PC-9 (cell line): ENCODE measurements around the gene EYA2. TPM values are rescaled to one million over a fixed set of nuclear protein-coding genes. Genes with fewer than 3 reads are reported as not detected.

Experiments
- BruUV-seq: library from RNA; stranded (reverse); fragments of 400-500 nt; replicated peaks from 2 replicates; lab custom pipeline; 2021; lab: Mats Ljungman, UMichigan
- CTCF ChIA-PET: fragments of 300-600 bp; sonication (Branson Sonifier 250); formaldehyde crosslinking; loops from one replicate; lab custom pipeline; 2022; ENCODE audit warnings: antibody characterized with exemption; lab: Charles Lee
- POLR2A ChIA-PET: fragments of 300-600 bp; sonication (Branson Sonifier 250); formaldehyde crosslinking; loops from one replicate; lab custom pipeline; 2022; ENCODE audit warnings: antibody characterized with exemption; ENCODE audit not compliant: unreplicated experiment; lab: Charles Lee
- DNase-seq, 2 experiments: peaks; one replicate each; pipeline versions ENCODE4 v3.0.0 to v3.0.0-alpha.2; 2015 to 2022; ENCODE audit warnings: mixed read lengths in 1 of 2
- H2AFZ ChIP-seq: fragments of 200-600 bp; sonication (generic); 2 replicates; pipeline ENCODE4 v1.8.1; 2017; ENCODE audit warnings: antibody characterized with exemption
- H3F3A ChIP-seq: fragments of 200-600 bp; sonication (generic); 2 replicates; pipeline ENCODE4 v1.8.1; 2017; ENCODE audit warnings: antibody characterized with exemption, mild to moderate bottlenecking, low read depth; ENCODE audit not compliant: insufficient read depth
- H3K27ac ChIP-seq: fragments of 200-600 bp; sonication (generic); 2 replicates; pipeline ENCODE4 v1.6.1; 2016; ENCODE audit warnings: mixed run types
- H3K27me3 ChIP-seq: fragments of 200-600 bp; sonication (generic); 2 replicates; pipeline ENCODE4 v1.6.1; 2016; ENCODE audit warnings: low read depth, mixed run types; ENCODE audit not compliant: insufficient read depth
- H3K36me3 ChIP-seq: fragments of 200-600 bp; sonication (generic); 2 replicates; pipeline ENCODE4 v1.6.1; 2016; ENCODE audit warnings: low read depth, mixed run types
- H3K4me1 ChIP-seq: fragments of 200-600 bp; sonication (generic); replicated peaks from 2 replicates; pipeline ENCODE4 v1.6.1; 2016; ENCODE audit warnings: mixed run types; ENCODE audit not compliant: insufficient read depth
- H3K4me2 ChIP-seq: fragments of 200-600 bp; sonication (generic); 2 replicates; pipeline ENCODE4 v1.6.1; 2017; ENCODE audit warnings: mixed run types
- H3K4me3 ChIP-seq: fragments of 200-600 bp; sonication (generic); 2 replicates; pipeline ENCODE4 v1.6.1; 2016; ENCODE audit warnings: mixed run types
- H3K79me2 ChIP-seq: fragments of 200-600 bp; sonication (generic); 2 replicates; pipeline ENCODE4 v1.6.1; 2017; ENCODE audit warnings: low read depth, mixed run types
- H3K9me2 ChIP-seq: fragments of 200-600 bp; sonication (generic); 2 replicates; pipeline ENCODE4 v1.8.1; 2017; ENCODE audit warnings: mild to moderate bottlenecking; ENCODE audit not compliant: insufficient read depth
- H3K9me3 ChIP-seq: fragments of 200-600 bp; sonication (generic); 2 replicates; pipeline ENCODE4 v1.8.1; 2016; ENCODE audit warnings: low read depth; ENCODE audit not compliant: insufficient read depth
- H4K20me1 ChIP-seq: fragments of 200-600 bp; sonication (generic); 2 replicates; pipeline ENCODE4 v1.8.1; 2017; ENCODE audit not compliant: insufficient read depth
- CTCF ChIP-seq: fragments of 200-600 bp; sonication (generic); conservative IDR thresholded peaks from 2 replicates; pipeline ENCODE4 v1.6.1; 2017; ENCODE audit warnings: mixed run types, antibody characterized with exemption, mild to moderate bottlenecking, moderate library complexity
- EZH2 ChIP-seq: fragments of 200-600 bp; sonication (generic); IDR thresholded peaks from 2 replicates; pipeline ENCODE4 v1.8.0; 2017; ENCODE audit warnings: antibody characterized with exemption, low read depth
- intact Hi-C: fragments of 100-400 bp; cut with micrococcal nuclease; formaldehyde crosslinking; loops from one replicate; pipeline ENCODE4 v1.10.0; 2022; ENCODE audit not compliant: unreplicated experiment
- total RNA-seq: library from RNA; stranded (reverse); gene quantifications from 2 replicates; pipeline ENCODE4 v1.2.3, GENCODE V29; 2021

Gene EYA2
- total RNA-seq, 1 experiment from 2014 or later, result not detected

- no peaks in the 10 kb centered on the region for H3K4me1 ChIP-seq
- no peak for TF ChIP-seq CTCF
- no peak for TF ChIP-seq EZH2
- H3K9me2 ChIP-seq, result no peaks in the 10 kb centered on the region; the same call in 1 of the 2 replicates
- no peak overlapping the region for H3K4me2 ChIP-seq
- ChIA-PET CTCF (interaction anchor here (0.6 kb wide), 1 partner anchor 375 kb away, joined by 12 read pairs; no protein-coding TSS in a partner anchor), POLR2A (no interaction called here)
- no peak overlapping the region for H3K27ac ChIP-seq
- intact Hi-C loops, result no loop called here
- H3K36me3 ChIP-seq, result no peaks in the 10 kb centered on the region
- no peak for DNase-seq
- no peaks in the 10 kb centered on the region for H3K9me3 ChIP-seq
- no TSS peak for BruUV-seq
- H3K79me2 ChIP-seq, result no peaks in the 10 kb centered on the region
- H3K4me3 ChIP-seq, result no peak overlapping the region
- H3K27me3 ChIP-seq, result no peaks in the 10 kb centered on the region
- H2AFZ ChIP-seq, result no peak overlapping the region
- H4K20me1 ChIP-seq, result no peaks in the 10 kb centered on the region
- no peaks in the 10 kb centered on the region for H3F3A ChIP-seq
Measured at GRCh38 chr20:46857061-46857831, 37.4 kb upstream of the EYA2 start.

- ChIA-PET POLR2A (no interaction called here), CTCF (no interaction called here)
- H3K9me2 ChIP-seq, result no peaks in the 10 kb centered on the region; the same call in 1 of the 2 replicates
- H3K27me3 ChIP-seq, result peaks cover 14% of the 10 kb centered on the region; the same call in 1 of the 2 replicates
- no peak for DNase-seq
- H3F3A ChIP-seq, result no peaks in the 10 kb centered on the region
- no peak overlapping the region for H3K4me3 ChIP-seq
- H3K27ac ChIP-seq, result no peak overlapping the region
- TF ChIP-seq CTCF, result no peak
- no peak for TF ChIP-seq EZH2
- H4K20me1 ChIP-seq, result no peaks in the 10 kb centered on the region
- H3K4me2 ChIP-seq, result no peak overlapping the region
- BruUV-seq, result no TSS peak
- intact Hi-C loops, result no loop called here
- H3K36me3 ChIP-seq, result no peaks in the 10 kb centered on the region
- no peaks in the 10 kb centered on the region for H3K4me1 ChIP-seq
- peaks cover 7% of the 10 kb centered on the region; the same call in 1 of the 2 replicates for H3K9me3 ChIP-seq
- no peaks in the 10 kb centered on the region for H3K79me2 ChIP-seq
- H2AFZ ChIP-seq, result no peak overlapping the region
Measured at GRCh38 chr20:46865824-46866223, 28.8 kb upstream of the EYA2 start.

GRCh38 chr20:46870041-46870440 lies 24.6 kb upstream of the EYA2 start:
- Histone ChIP-seq H3K27ac (no peak overlapping the region), H3K9me3 (peaks cover 7% of the 10 kb centered on the region; the same call in 1 of the 2 replicates), H3K4me1 (no peaks in the 10 kb centered on the region), H3K27me3 (peaks cover 8% of the 10 kb centered on the region; the same call in 1 of the 2 replicates), H3F3A (no peaks in the 10 kb centered on the region), H3K36me3 (no peaks in the 10 kb centered on the region), H3K4me3 (no peak overlapping the region), H3K79me2 (no peaks in the 10 kb centered on the region), H3K4me2 (no peak overlapping the region), H4K20me1 (no peaks in the 10 kb centered on the region), H3K9me2 (no peaks in the 10 kb centered on the region), H2AFZ (no peak overlapping the region)
- intact Hi-C loops, result no loop called here
- BruUV-seq, result no TSS peak
- DNase-seq, result no peak
- CTCF ChIA-PET, result no interaction called here
- POLR2A ChIA-PET, result no interaction called here
- TF ChIP-seq EZH2 (no peak), CTCF (no peak)
